Fibroblast of mammary gland (primary cell): ENCODE data around the gene LLGL1.

Experiments
- DNase-seq: peaks from one replicate; pipeline ENCODE4 v3.0.0-alpha.2; 2010; ENCODE audit warnings: low read depth
- H3K4me3 ChIP-seq: 2 replicates; pipeline ENCODE4 v1.5.1; 2011; ENCODE audit warnings: low read depth, mild to moderate bottlenecking, low read length, moderate library complexity; ENCODE audit not compliant: control insufficient read depth
- TF ChIP-seq, protein P1 (sequence below): conservative IDR thresholded peaks from 2 replicates; pipeline ENCODE4 v1.5.1; 2011; ENCODE audit warnings: low read depth, low read length, inconsistent platforms; ENCODE audit not compliant: control insufficient read depth, insufficient read depth

LLGL1 gene

GRCh38 chr17:18234853-18235380 is 9.5 kb downstream of the LLGL1 start:
- TF ChIP-seq, protein P1, sequence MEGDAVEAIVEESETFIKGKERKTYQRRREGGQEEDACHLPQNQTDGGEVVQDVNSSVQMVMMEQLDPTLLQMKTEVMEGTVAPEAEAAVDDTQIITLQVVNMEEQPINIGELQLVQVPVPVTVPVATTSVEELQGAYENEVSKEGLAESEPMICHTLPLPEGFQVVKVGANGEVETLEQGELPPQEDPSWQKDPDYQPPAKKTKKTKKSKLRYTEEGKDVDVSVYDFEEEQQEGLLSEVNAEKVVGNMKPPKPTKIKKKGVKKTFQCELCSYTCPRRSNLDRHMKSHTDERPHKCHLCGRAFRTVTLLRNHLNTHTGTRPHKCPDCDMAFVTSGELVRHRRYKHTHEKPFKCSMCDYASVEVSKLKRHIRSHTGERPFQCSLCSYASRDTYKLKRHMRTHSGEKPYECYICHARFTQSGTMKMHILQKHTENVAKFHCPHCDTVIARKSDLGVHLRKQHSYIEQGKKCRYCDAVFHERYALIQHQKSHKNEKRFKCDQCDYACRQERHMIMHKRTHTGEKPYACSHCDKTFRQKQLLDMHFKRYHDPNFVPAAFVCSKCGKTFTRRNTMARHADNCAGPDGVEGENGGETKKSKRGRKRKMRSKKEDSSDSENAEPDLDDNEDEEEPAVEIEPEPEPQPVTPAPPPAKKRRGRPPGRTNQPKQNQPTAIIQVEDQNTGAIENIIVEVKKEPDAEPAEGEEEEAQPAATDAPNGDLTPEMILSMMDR: no peak
- H3K4me3 ChIP-seq: no peak overlapping the region
- DNase-seq: no peak

DNA sequence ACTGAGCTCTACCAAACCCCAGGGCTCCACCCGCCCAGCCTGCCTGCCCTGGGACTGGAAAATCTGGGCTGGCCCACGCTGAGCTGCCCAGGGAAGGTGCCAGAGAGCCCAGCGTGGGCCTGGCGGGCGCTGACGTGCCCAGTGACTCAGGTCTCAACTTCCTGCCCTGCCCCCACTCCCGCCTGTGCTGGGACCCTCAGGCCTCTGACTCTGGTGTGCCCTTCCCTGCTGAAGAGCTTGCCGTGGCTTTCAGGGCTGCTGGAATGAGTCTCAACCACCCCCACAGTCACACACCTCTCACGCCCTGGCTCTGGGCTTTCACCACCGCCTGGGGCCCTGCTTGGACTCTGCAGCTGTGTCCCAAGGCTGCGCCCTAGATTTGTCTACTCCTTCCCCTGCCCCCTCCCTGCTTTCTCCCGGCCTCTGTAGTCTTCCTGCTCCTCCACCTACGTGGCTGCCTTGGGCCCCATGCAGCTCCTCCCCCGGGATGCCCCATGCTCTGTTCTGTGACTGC is 10.4 kb downstream of the LLGL1 start:
- peak; percentile 65 for DNase-seq

DNA sequence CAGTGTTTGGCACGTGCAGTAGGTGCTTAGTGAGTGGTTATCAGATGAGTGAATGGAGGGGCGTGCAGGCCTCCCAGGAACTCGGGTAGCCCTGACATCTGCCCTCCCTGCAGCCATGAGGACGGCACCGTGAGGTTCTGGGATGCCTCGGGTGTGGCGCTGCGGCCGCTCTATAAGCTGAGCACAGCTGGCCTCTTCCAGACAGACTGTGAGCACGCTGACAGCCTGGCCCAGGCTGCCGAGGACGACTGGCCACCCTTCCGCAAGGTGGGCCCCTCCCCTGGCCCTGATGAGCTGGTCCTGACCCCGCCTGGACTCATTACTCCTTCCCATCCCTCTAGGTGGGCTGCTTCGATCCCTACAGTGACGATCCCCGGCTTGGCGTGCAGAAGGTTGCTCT is 11.1 kb downstream of the LLGL1 start:
- TF ChIP-seq, protein P1: no peak
- no peak overlapping the region for H3K4me3 ChIP-seq
- no peak for DNase-seq

More for the DNA sequence above, 10.4 kb downstream of the LLGL1 start:
- TF ChIP-seq, protein P1: no peak
- H3K4me3 ChIP-seq: no peak overlapping the region

GRCh38 chr17:18237461-18237860 is 12.0 kb downstream of the LLGL1 start:
- TF ChIP-seq, protein P1: no peak
- H3K4me3 ChIP-seq: no peak overlapping the region
- no peak for DNase-seq

- TF ChIP-seq, protein P1: no peak
- DNase-seq: no peak
- no peak overlapping the region for H3K4me3 ChIP-seq
Observed at GRCh38 chr17:18238299-18238698, 12.9 kb downstream of the LLGL1 start.

- H3K4me3 ChIP-seq: no peak overlapping the region
- TF ChIP-seq, protein P1: no peak
- no peak for DNase-seq
Observed at GRCh38 chr17:18240449-18240848, 15.0 kb downstream of the LLGL1 start.
